BJ (cell line): ENCODE measurements around the gene RBM23. TPM values are rescaled to one million over a fixed set of nuclear protein-coding genes. Genes with fewer than 3 reads are reported as not detected.
"Not testable (repeated sequence)": the region's sequence is repeated elsewhere in the genome, so short reads cannot be mapped to it uniquely, and the experiment has no call there.

Experiments
- CTCF ChIA-PET: fragments of 350-600 bp; formaldehyde crosslinking; extraction: SDS; loops from one replicate; lab custom pipeline; 2021; ENCODE audit warnings: antibody characterized with exemption, inconsistent platforms; lab: Yijun Ruan, JAX
- POLR2A ChIA-PET: fragments of 300-600 bp; sonication (Branson Sonifier 250); formaldehyde crosslinking; extraction: SDS; loops from one replicate; lab custom pipeline; 2021; ENCODE audit warnings: antibody characterized with exemption; lab: Charles Lee
- DNase-seq: peaks from one replicate; pipeline ENCODE4 v3.0.0-alpha.2; 2011; ENCODE audit warnings: low read depth
- H3K27me3 ChIP-seq: 2 replicates; pipeline ENCODE4 v1.6.0; 2011; ENCODE audit warnings: low read length; ENCODE audit not compliant: control insufficient read depth, insufficient read depth
- H3K36me3 ChIP-seq: 2 replicates; pipeline ENCODE4 v1.5.1; 2011; ENCODE audit warnings: low read length; ENCODE audit not compliant: control insufficient read depth, insufficient read depth
- H3K4me3 ChIP-seq: 2 replicates; pipeline ENCODE4 v1.5.1; 2011; ENCODE audit warnings: low read depth, mild to moderate bottlenecking, control low read depth, low read length
- CTCF ChIP-seq: IDR thresholded peaks from 2 replicates; pipeline ENCODE4 v1.5.1; 2011; ENCODE audit warnings: low read depth, mild to moderate bottlenecking, control low read depth, inconsistent platforms, low read length, moderate library complexity; ENCODE audit not compliant: insufficient read depth
- polyA plus RNA-seq: library from polyadenylated mRNA; depleted of rRNA; stranded (reverse); fragments of >200 nt; gene quantifications from 2 replicates; pipeline ENCODE4 v1.2.3, GENCODE V29; 2011

Gene RBM23
- polyA plus RNA-seq, 1 experiment: 60.9 TPM

GRCh38 chr14:22852940-22853767 lies 65.8 kb downstream of the RBM23 start:
- peak; percentile 89 for TF ChIP-seq CTCF
- Histone ChIP-seq H3K36me3 (no peaks in the 10 kb centered on the region), H3K4me3 (peak overlapping the region; percentile 47), H3K27me3 (no peaks in the 10 kb centered on the region)
- peak; percentile 25 for DNase-seq
- CTCF ChIA-PET: interaction anchor here (0.6 to 10.6 kb wide), 44 partner anchors 9 to 463 kb away, joined by 3 to 246 read pairs (median 5); partner anchors contain the start of genes DAD1, LRP10, MMP14 and MRPL52
- POLR2A ChIA-PET: interaction anchor here (0.6 to 1.1 kb wide), 2 partner anchors 16 to 29 kb away, joined by 3 read pairs; no protein-coding TSS in a partner anchor

- DNase-seq: no peak
- no peak overlapping the region for H3K4me3 ChIP-seq
- ChIA-PET CTCF (interaction anchor here (0.7 to 10.6 kb wide), 40 partner anchors 8 to 462 kb away, joined by 3 to 246 read pairs (median 6); partner anchors contain the start of genes DAD1, LRP10, MMP14 and MRPL52), POLR2A (interaction anchor here (1.1 kb wide), 1 partner anchor 16 kb away, joined by 3 read pairs; no protein-coding TSS in a partner anchor)
- no peaks in the 10 kb centered on the region for H3K36me3 ChIP-seq
- H3K27me3 ChIP-seq: no peaks in the 10 kb centered on the region
- TF ChIP-seq CTCF: no peak
Observed at GRCh38 chr14:22852599-22852939, 66.4 kb downstream of the RBM23 start.

- ChIA-PET POLR2A (interaction anchor here (1.1 kb wide), 1 partner anchor 15 kb away, joined by 3 read pairs; no protein-coding TSS in a partner anchor), CTCF (interaction anchor here (0.7 to 10.6 kb wide), 27 partner anchors 8 to 314 kb away, joined by 3 to 246 read pairs (median 8); partner anchors contain the start of genes DAD1, LRP10, MMP14 and MRPL52)
- not testable (repeated sequence) for DNase-seq, H3K4me3 ChIP-seq, H3K27me3 ChIP-seq, H3K36me3 ChIP-seq
Observed at GRCh38 chr14:22852178-22852577, 66.8 kb downstream of the RBM23 start.

- H3K4me3 ChIP-seq: no peak overlapping the region
- ChIA-PET POLR2A (interaction anchor here (0.6 to 1.4 kb wide), 8 partner anchors 12 to 85 kb away, joined by 3 to 21 read pairs (median 6); no protein-coding TSS in a partner anchor), CTCF (interaction anchor here (0.7 to 10.6 kb wide), 21 partner anchors 8 to 300 kb away, joined by 3 to 246 read pairs (median 6); partner anchors contain the start of genes ABHD4, LRP10, MMP14 and MRPL52)
- H3K36me3 ChIP-seq: peaks cover 6% of the 10 kb centered on the region
- no peaks in the 10 kb centered on the region for H3K27me3 ChIP-seq
- DNase-seq: peak; percentile 93
- TF ChIP-seq CTCF: no peak
Observed at GRCh38 chr14:22850944-22851764, 67.8 kb downstream of the RBM23 start.

GRCh38 chr14:22849212-22849819 lies 69.6 kb downstream of the RBM23 start:
- CTCF ChIA-PET: interaction anchor here (0.8 to 10.6 kb wide), 8 partner anchors 12 to 279 kb away, joined by 3 to 246 read pairs (median 8); partner anchors contain the start of genes LRP10 and MMP14
- no peak for DNase-seq
- Histone ChIP-seq H3K27me3 (no peaks in the 10 kb centered on the region), H3K36me3 (peaks cover 23% of the 10 kb centered on the region), H3K4me3 (no peak overlapping the region)
- TF ChIP-seq CTCF: no peak
- POLR2A ChIA-PET: no interaction called here
